ENCODE results near the gene MCTP1. TPM values are rescaled to one million over a fixed set of nuclear protein-coding genes. Genes with fewer than 3 reads are reported as not detected.

MCTP1 gene
- total RNA-seq, 1 donor from 2014 or later = 9.1 TPM

- no peak for TF ChIP-seq CTCF (IDR thresholded peaks at IDR 0.05; ENCODE audit: unreplicated experiment)
- H3K9me3 Mint-ChIP-seq = no peaks in the 10 kb centered on the region
- DNase-seq (ENCODE audit: low spot score in 2 of 2, unreplicated experiment in 2 of 2) = no peak
- H3K27me3 Mint-ChIP-seq (ENCODE audit: low read depth) = no peaks in the 10 kb centered on the region
- no peaks in the 10 kb centered on the region for H3K4me1 Mint-ChIP-seq
- H3K36me3 Mint-ChIP-seq = no peaks in the 10 kb centered on the region
- H3K27ac Mint-ChIP-seq = no peak overlapping the region
- no peak overlapping the region for H3K4me3 Mint-ChIP-seq
These were observed 46.2 kb downstream of the MCTP1 start for GRCh38 chr5:95238560-95239325.

GRCh38 chr5:95237324-95237723 is 47.6 kb downstream of the MCTP1 start:
- Mint-ChIP-seq H3K27me3 (ENCODE audit: low read depth) (no peaks in the 10 kb centered on the region), H3K36me3 (peaks cover 4% of the 10 kb centered on the region), H3K9me3 (peaks cover 5% of the 10 kb centered on the region), H3K27ac (no peak overlapping the region), H3K4me1 (no peaks in the 10 kb centered on the region), H3K4me3 (no peak overlapping the region)
- DNase-seq (ENCODE audit: low spot score in 2 of 2, unreplicated experiment in 2 of 2) = no peak
- TF ChIP-seq CTCF (IDR thresholded peaks at IDR 0.05; ENCODE audit: unreplicated experiment) = no peak

- DNase-seq (ENCODE audit: low spot score in 2 of 2, unreplicated experiment in 2 of 2) = no peak
- H3K27me3 Mint-ChIP-seq (ENCODE audit: low read depth) = no peaks in the 10 kb centered on the region
- peaks cover 9% of the 10 kb centered on the region for H3K9me3 Mint-ChIP-seq
- H3K27ac Mint-ChIP-seq = no peak overlapping the region
- H3K4me1 Mint-ChIP-seq = no peaks in the 10 kb centered on the region
- peaks cover 4% of the 10 kb centered on the region for H3K36me3 Mint-ChIP-seq
- no peak overlapping the region for H3K4me3 Mint-ChIP-seq
- TF ChIP-seq CTCF (IDR thresholded peaks at IDR 0.05; ENCODE audit: unreplicated experiment) = no peak
These were observed 49.4 kb downstream of the MCTP1 start for GRCh38 chr5:95235439-95235982.

GRCh38 chr5:95229646-95230045 is 55.2 kb downstream of the MCTP1 start:
- no peak for TF ChIP-seq CTCF (IDR thresholded peaks at IDR 0.05; ENCODE audit: unreplicated experiment)
- no peak overlapping the region for H3K4me3 Mint-ChIP-seq
- peaks cover 17% of the 10 kb centered on the region for H3K9me3 Mint-ChIP-seq
- H3K4me1 Mint-ChIP-seq = peaks cover 5% of the 10 kb centered on the region
- peaks cover 4% of the 10 kb centered on the region for H3K36me3 Mint-ChIP-seq
- no peak for DNase-seq (ENCODE audit: low spot score in 2 of 2, unreplicated experiment in 2 of 2)
- H3K27ac Mint-ChIP-seq = no peak overlapping the region
- H3K27me3 Mint-ChIP-seq (ENCODE audit: low read depth) = no peaks in the 10 kb centered on the region

- no peaks in the 10 kb centered on the region for H3K27me3 Mint-ChIP-seq (ENCODE audit: low read depth)
- DNase-seq (ENCODE audit: low spot score in 2 of 2, unreplicated experiment in 2 of 2) = no peak
- H3K4me3 Mint-ChIP-seq = no peak overlapping the region
- H3K4me1 Mint-ChIP-seq = peaks cover 15% of the 10 kb centered on the region
- no peak overlapping the region for H3K27ac Mint-ChIP-seq
- peaks cover 8% of the 10 kb centered on the region for H3K9me3 Mint-ChIP-seq
- no peaks in the 10 kb centered on the region for H3K36me3 Mint-ChIP-seq
- TF ChIP-seq CTCF (IDR thresholded peaks at IDR 0.05; ENCODE audit: unreplicated experiment) = no peak
These were observed 60.0 kb downstream of the MCTP1 start for GRCh38 chr5:95224701-95225459.
